ENCODE results near the gene TMEM198. TPM values are rescaled to one million over a fixed set of nuclear protein-coding genes. Genes with fewer than 3 reads are reported as not detected.

The TMEM198 gene
- total and polyA plus RNA-seq, 2 of the 4 experiments (the other 2 are of a cell fraction): 0.18 to 2.2 TPM

GRCh38 chr2:219570924-219571310 is 27.1 kb downstream of the TMEM198 start:
- in situ Hi-C loops (cut with MboI; ENCODE audit: low sequenced_read_pairs) (no loop called here), intact Hi-C loops (cut with micrococcal nuclease) (loop anchor here (1.0 kb wide), 1 partner anchor 71 kb away; no protein-coding TSS in a partner anchor), dilution Hi-C loops (cut with HindIII; ENCODE audit: low sequenced_read_pairs, unreplicated experiment) (no loop called here)
- no peak for TF ChIP-seq MAZ (IDR thresholded peaks at IDR 0.05; ENCODE audit: borderline replicate concordance, low read depth, low read length)
- TF ChIP-seq MXI1 (IDR thresholded peaks at IDR 0.05; ENCODE audit: borderline replicate concordance, low read depth, low read length): 0 out of 2 replicates have a peak, but pooled peaks have one; percentile 14
- Histone ChIP-seq H4K8ac (ENCODE audit: low read depth in 2 of 2, low read length in 2 of 2) (peak overlapping the region; percentile 66 to 76; a peak in 3 of 4 replicates), H2BK15ac (ENCODE audit: low read depth, low read length) (no peak overlapping the region), H2AK5ac (ENCODE audit: low read depth, low read length) (no peak overlapping the region; the same call in 1 of the 2 replicates), H3K4me3 (ENCODE audit: insufficient read depth, low read depth, low read length) (peak overlapping the region; percentile 94), H2BK20ac (ENCODE audit: low read depth, low read length) (no peak overlapping the region), H4K91ac (ENCODE audit: insufficient read depth, low read depth, low read length) (peak overlapping the region; percentile 62; the same call in 1 of the 2 replicates), H3K79me1 (ENCODE audit: low read depth in 1 of 2, low read length in 2 of 2) (peaks cover 11 to 18% of the 10 kb centered on the region in 2 experiments), H2BK5ac (ENCODE audit: low read depth, low read length, poor library complexity, severe bottlenecking) (peak overlapping the region; percentile 81), H2AFZ (replicated peaks; ENCODE audit: low read length, poor library complexity) (peak overlapping the region; percentile 97), H2BK120ac (ENCODE audit: low read depth, low read length) (0 out of 2 replicates have a peak overlapping the region, but pooled peaks have one; percentile 48), H3K36me3 (ENCODE audit: control insufficient read depth, insufficient read depth, low read length) (peaks cover 15% of the 10 kb centered on the region; the same call in 1 of the 2 replicates), H4K20me1 (ENCODE audit: insufficient read depth, low read length) (peaks cover 8% of the 10 kb centered on the region; the same call in 1 of the 2 replicates), H2AK9ac (replicated peaks; ENCODE audit: low read depth, low read length, poor library complexity) (peak overlapping the region; percentile 94), H3K9me3 (ENCODE audit: control insufficient read depth, insufficient read depth, low read length) (no peaks in the 10 kb centered on the region), H3K4me2 (ENCODE audit: low read depth, low read length) (peak overlapping the region; percentile 75), H3K18ac (ENCODE audit: low read depth, low read length) (peak overlapping the region; percentile 60; the same call in 1 of the 2 replicates), H3K23ac (ENCODE audit: low read depth, low read length) (no peak overlapping the region), H3K9ac (ENCODE audit: low read depth, low read length) (peak overlapping the region; percentile 92), H3K27ac (ENCODE audit: insufficient read depth, low read length) (peak overlapping the region; percentile 94), H3K9me1 (ENCODE audit: insufficient read depth, low read length) (peaks cover 8% of the 10 kb centered on the region; the same call in 1 of the 2 replicates), H3K4me1 (ENCODE audit: control insufficient read depth, insufficient read depth, low read length) (peaks cover 10% of the 10 kb centered on the region), H3K14ac (replicated peaks; ENCODE audit: low read depth, low read length) (peak overlapping the region; percentile 94), H3K56ac (ENCODE audit: extremely low read depth, insufficient read depth, low read length) (no peak overlapping the region), H3K27me3 (ENCODE audit: control insufficient read depth, insufficient read depth, low read length) (peaks cover 6% of the 10 kb centered on the region), H4K5ac (ENCODE audit: low read depth, low read length) (peak overlapping the region; percentile 73), H3K4ac (ENCODE audit: low read depth, low read length) (peak overlapping the region; percentile 86)
- peak; percentile 60 for ATAC-seq (ENCODE audit: low read depth)
- POLR2A ChIA-PET (ENCODE audit: unreplicated experiment): interaction anchor here (0.5 to 0.9 kb wide), 2 partner anchors 13 to 108 kb away, joined by 5 to 6 read pairs; no protein-coding TSS in a partner anchor
- DNase-seq: peak; percentile 12
- CTCF ChIA-PET: no interaction called here
- no TSS peak for BruUV-seq (replicated peaks)
- 0% methylated on average over 14 of the region's 55 CpGs; no CpG with 5 or more reads in 1 of the 2 experiments for WGBS, 2 experiments (ENCODE audit: extremely low coverage in 2 of 2, insufficient read length in 1 of 2)

Measured in IMR-90 (cell line).